K562 (cell line): ENCODE results near the gene HADHA. TPM values are rescaled to one million over a fixed set of nuclear protein-coding genes. Genes with fewer than 3 reads are reported as not detected.

Source experiments
- ATAC-seq: fragments of 200-7000 bp; cut with Tn5 transposase; 3 replicates; pipeline ENCODE4 v1.9.1; 2020; ENCODE audit warnings: moderate library complexity
- BruUV-seq: library from RNA; stranded (reverse); fragments of 400-500 nt; replicated peaks from 2 replicates; lab custom pipeline; 2021; lab: Mats Ljungman, UMichigan
- CTCF ChIA-PET: fragments of 300-600 bp; formaldehyde crosslinking; extraction: SDS; loops from one replicate; lab custom pipeline; 2021; ENCODE audit warnings: low intra/inter-chr PET ratio; lab: Yijun Ruan, JAX
- POLR2A ChIA-PET: fragments of 300-600, 350-650 bp; sonication (Branson Sonifier 250); formaldehyde crosslinking; extraction: SDS; loops from one replicate; lab custom pipeline; 2021; ENCODE audit warnings: antibody characterized with exemption, inconsistent platforms; lab: Yijun Ruan, JAX
- DNase-seq, 4 experiments: peaks; one replicate each; pipeline versions ENCODE4 v3.0.0 to v3.0.0-alpha.2; 2011 to 2018; ENCODE audit warnings: low spot score in 3 of 4, mixed read lengths in 3 of 4; ENCODE audit errors: extremely low read depth in 1 of 4
- FAIRE-seq: peaks from 2 replicates; lab custom pipeline; 2011; peaks lifted over from hg19 to GRCh38; lab: Jason Lieb, UNC
- H2AFZ ChIP-seq: 2 replicates; pipeline ENCODE4 v1.6.0; 2011; ENCODE audit warnings: low read depth, low read length, control low read depth, inconsistent platforms
- H3K27ac ChIP-seq: fragments of 200-600 bp; 3 replicates; pipeline ENCODE4 v1.8.0; 2011; ENCODE audit warnings: low read depth, mild to moderate bottlenecking, control low read depth, inconsistent platforms, low read length, moderate library complexity, mixed read lengths; ENCODE audit errors: extremely low read depth
- H3K27me3 ChIP-seq, 2 experiments: fragments of 300-600 bp in 1 of 2; 2 replicates in 1 of 2; 3 replicates in 1 of 2; pipeline versions ENCODE4 v1.6.0 to v1.8.0; 2011; ENCODE audit warnings: inconsistent platforms in 2 of 2, low read length in 2 of 2, mild to moderate bottlenecking in 1 of 2, mixed read lengths in 1 of 2, moderate library complexity in 1 of 2; ENCODE audit not compliant: control insufficient read depth in 2 of 2, insufficient read depth in 2 of 2
- H3K36me3 ChIP-seq: fragments of 300-600 bp; 3 replicates; pipeline ENCODE4 v1.8.0; 2011; ENCODE audit warnings: mild to moderate bottlenecking, low read length, inconsistent platforms; ENCODE audit not compliant: control insufficient read depth, insufficient read depth
- H3K4me1 ChIP-seq, 2 experiments: fragments of 200-600 bp in 1 of 2; replicated peaks in 1 of 2; 2 replicates in 1 of 2; 3 replicates in 1 of 2; pipeline versions ENCODE4 v1.5.1 to v1.8.0; 2011; ENCODE audit warnings: inconsistent platforms in 2 of 2, low read length in 2 of 2, mild to moderate bottlenecking in 1 of 2, mixed read lengths in 1 of 2, moderate library complexity in 1 of 2; ENCODE audit not compliant: control insufficient read depth in 2 of 2, insufficient read depth in 2 of 2
- H3K4me2 ChIP-seq: 2 replicates; pipeline ENCODE4 v1.6.1; 2011; ENCODE audit warnings: low read length, control low read depth, inconsistent platforms, mixed read lengths; ENCODE audit not compliant: insufficient read depth
- H3K4me3 ChIP-seq: fragments of 200-600 bp; sonication (generic), shearing (Covaris generic); 2 replicates; pipeline ENCODE4 v1.5.1; 2016; ENCODE audit warnings: control low read depth, inconsistent platforms
- H3K79me2 ChIP-seq: fragments of 200-600 bp; 3 replicates; pipeline ENCODE4 v1.8.0; 2011; ENCODE audit warnings: low read length, inconsistent platforms; ENCODE audit not compliant: control insufficient read depth, insufficient read depth
- H3K9ac ChIP-seq, 2 experiments: 2 replicates each; pipeline versions ENCODE4 v1.6.0 to v1.6.1; 2011; ENCODE audit warnings: low read depth in 2 of 2, low read length in 2 of 2, control low read depth in 1 of 2, inconsistent platforms in 1 of 2, mild to moderate bottlenecking in 1 of 2, mixed read lengths in 1 of 2; ENCODE audit not compliant: insufficient read depth in 1 of 2
- H3K9me1 ChIP-seq: one replicate; pipeline ENCODE4 v1.6.0; 2011; ENCODE audit warnings: inconsistent platforms, mild to moderate bottlenecking, low read length, moderate library complexity; ENCODE audit not compliant: control insufficient read depth, insufficient read depth
- H3K9me3 ChIP-seq: replicated peaks from 2 replicates; pipeline ENCODE4 v1.5.1; 2011; ENCODE audit warnings: low read depth, low read length, inconsistent platforms; ENCODE audit not compliant: control insufficient read depth, insufficient read depth
- H4K20me1 ChIP-seq: replicated peaks from 2 replicates; pipeline ENCODE4 v1.6.1; 2011; ENCODE audit warnings: low read length, inconsistent platforms, mixed read lengths; ENCODE audit not compliant: control insufficient read depth, insufficient read depth
- E2F4 ChIP-seq: sonication (generic); formaldehyde crosslinking; IDR thresholded peaks from 2 replicates; pipeline ENCODE4 v1.8.0; 2022; ENCODE audit warnings: mild to moderate bottlenecking, low read depth, missing genetic modification reagents
- HMG20B ChIP-seq: fragments of 250-450 bp; sonication (Bioruptor Pico); IDR thresholded peaks from 2 replicates; pipeline ENCODE4 v1.5.0; 2021; ENCODE audit warnings: mild to moderate bottlenecking
- RBM22 ChIP-seq: fragments of 200-400 bp; formaldehyde crosslinking; IDR thresholded peaks from 2 replicates; pipeline ENCODE4 v1.6.1; 2018; ENCODE audit warnings: low read length, low read depth; ENCODE audit not compliant: poor library complexity, severe bottlenecking
- ZNF3 ChIP-seq: fragments of 250-450 bp; sonication (Bioruptor Pico); IDR thresholded peaks from 2 replicates; pipeline ENCODE4 v1.5.0; 2021; ENCODE audit warnings: mild to moderate bottlenecking, moderate library complexity
- ZNF41 ChIP-seq: fragments of 250-450 bp; sonication (Bioruptor Pico); conservative IDR thresholded peaks from 2 replicates; pipeline ENCODE4 v1.4.0; 2020; ENCODE audit warnings: mild to moderate bottlenecking
- WGBS: fragments of 100-300 bp; shearing (Covaris generic); methylation state at CpG from one replicate; pipeline ENCODE4 v1.1.6; 2016; ENCODE audit warnings: low coverage, mixed read lengths; ENCODE audit not compliant: insufficient coverage; ENCODE audit errors: missing lambda C conversion rate; 5-methylcytosine and 5-hydroxymethylcytosine counted together
- in situ Hi-C: fragments of 300-500 bp; cut with MboI; formaldehyde crosslinking; loops from 4 replicates; pipeline ENCODE4 v1.15.0; 2018; ENCODE audit warnings: inconsistent platforms, mixed read lengths
- intact Hi-C: fragments of 100-400 bp; cut with micrococcal nuclease; formaldehyde crosslinking; loops from 2 replicates; pipeline ENCODE4 v1.14.2; 2022
- polyA plus RNA-seq, 8 experiments: library from polyadenylated mRNA; depleted of rRNA in 4 of 8; stranded (reverse) in 5 of 8; unstranded in 3 of 8; fragments of >200 nt; fragmentation: Nextera tagmentation in 2 of 8; fragmentation: Illumina TruSeq in 1 of 8; extraction: Ambion mirVana in 2 of 8; extraction: Trizol in 1 of 8; gene quantifications; 2 replicates each; pipeline versions ENCODE4 v1.2.1 to v1.2.3, GENCODE V29; 2011 to 2014; ENCODE audit warnings: inconsistent platforms in 1 of 8, missing spikeins in 1 of 8
- total RNA-seq, 7 experiments: library from RNA; depleted of rRNA in 6 of 7; stranded (reverse); fragments of >200 nt in 6 of 7; fragmentation: Illumina TruSeq in 2 of 7; extraction: Trizol in 2 of 7; gene quantifications; 2 replicates each; pipeline versions ENCODE4 v1.2.1 to v1.2.3, GENCODE V29; 2011 to 2021; ENCODE audit warnings: low replicate concordance in 1 of 7

HADHA gene
- total and polyA plus RNA-seq, 9 of the 15 experiments (the other 6 are each of a cell fraction or from before 2014, with no cell fraction given), result 145 to 326 (median 202) TPM

DNA sequence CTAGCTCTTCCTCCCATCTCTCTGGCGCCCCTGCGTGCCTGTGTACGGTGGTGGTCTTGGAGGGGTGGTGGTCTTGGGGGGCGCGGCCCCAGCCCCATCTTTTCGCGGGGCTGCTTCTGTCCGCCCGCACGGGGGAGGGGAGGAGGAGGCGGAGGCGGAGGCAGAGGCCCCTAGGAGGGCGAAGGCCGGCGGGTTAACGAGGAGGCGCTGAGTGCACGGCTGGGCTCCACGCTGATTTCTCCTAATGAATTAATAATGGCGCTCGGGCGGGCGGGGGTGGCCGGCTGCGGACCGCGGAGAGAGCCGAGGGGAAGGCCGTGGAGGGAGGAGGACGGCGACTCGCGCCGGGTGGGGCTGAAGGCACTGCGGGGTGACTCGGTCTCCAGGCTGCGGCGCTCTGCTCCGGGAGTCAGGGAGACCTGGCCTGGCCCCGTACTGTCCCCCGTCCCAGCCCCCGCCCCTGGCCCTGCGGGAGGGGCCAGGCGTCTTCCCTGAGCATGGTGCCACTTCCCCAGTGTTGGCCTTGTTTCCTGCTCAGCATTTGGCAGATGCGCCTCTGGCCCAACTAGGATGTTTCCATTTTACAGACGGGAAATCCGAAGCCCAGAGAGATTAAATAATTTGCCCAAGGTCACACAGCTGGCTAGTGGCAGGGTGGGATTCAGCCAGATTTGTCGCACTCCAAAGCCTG is 65.5 kb downstream of the HADHA start (continued):
- no peak for TF ChIP-seq E2F4
- no peak for TF ChIP-seq ZNF41 (CRISPR knock-in tag)
- no peak for TF ChIP-seq ZNF3 (CRISPR knock-in tag)
- no peak for TF ChIP-seq RBM22

DNA sequence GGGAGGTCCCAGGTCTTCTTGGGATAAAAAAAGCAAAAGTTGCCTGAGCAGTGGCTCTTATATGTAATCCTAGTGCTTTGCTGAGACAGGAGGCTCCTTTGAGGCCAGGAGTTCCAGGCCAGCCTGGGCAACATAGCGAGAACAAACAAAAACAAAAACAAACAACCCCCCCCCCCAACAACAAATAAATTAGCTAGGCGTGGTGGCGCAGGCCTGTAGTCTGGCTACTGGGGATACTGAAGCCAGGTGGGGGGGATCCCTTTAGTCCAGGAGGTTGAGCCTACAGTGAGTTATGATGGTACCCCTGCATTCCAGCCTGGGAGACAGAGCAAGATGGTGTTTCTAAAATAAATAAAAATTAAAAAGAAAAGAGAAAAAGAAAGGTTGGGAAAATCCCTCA is 66.2 kb downstream of the HADHA start:
- Histone ChIP-seq H3K4me3 (no peak overlapping the region), H2AFZ (no peak overlapping the region), H4K20me1 (no peaks in the 10 kb centered on the region), H3K9ac (no peak overlapping the region), H3K27ac (no peak overlapping the region), H3K4me2 (no peak overlapping the region), H3K4me1 (peaks cover 4 to 37% of the 10 kb centered on the region in 2 experiments; a peak in 4 of 5 replicates), H3K9me1 (no peaks in the 10 kb centered on the region), H3K27me3 (no peaks in the 10 kb centered on the region), H3K36me3 (no peaks in the 10 kb centered on the region), H3K9me3 (no peaks in the 10 kb centered on the region), H3K79me2 (no peaks in the 10 kb centered on the region)
- 71% methylated on average over 2 of the region's 3 CpGs for WGBS
- CTCF ChIA-PET, result no interaction called here
- TF ChIP-seq HMG20B (CRISPR knock-in tag), result no peak
- FAIRE-seq (no peak), ATAC-seq (no peak), DNase-seq (no peak)
- intact Hi-C loops, result no loop called here
- BruUV-seq, result no TSS peak
- POLR2A ChIA-PET, result interaction anchor here (1.4 kb wide), 1 partner anchor 11 kb away, joined by 5 read pairs; no protein-coding TSS in a partner anchor
- in situ Hi-C loops, result no loop called here
